MM.1S (cell line): ENCODE results near the gene LRFN2.

ENCODE experiments used
- CTCF ChIP-seq: fragments of 300-600 bp; sonication (generic); IDR thresholded peaks from 2 replicates; pipeline ENCODE4 v1.5.1; 2016; ENCODE audit warnings: antibody characterized with exemption, low read length, mixed read lengths
- EZH2 ChIP-seq: fragments of 300-600 bp; sonication (generic); optimal IDR thresholded peaks from 2 replicates; pipeline ENCODE3; 2017; ENCODE audit warnings: low read depth, mild to moderate bottlenecking, antibody characterized with exemption, low read length, mixed read lengths

GRCh38 chr6:40535110-40535818 is 51.9 kb downstream of the LRFN2 start:
- TF ChIP-seq CTCF (no peak), EZH2 (no peak)
